Measurements from ENCODE around the gene CNDP2.

CNDP2 gene

GRCh38 chr18:74457725-74458421 lies 38.3 kb upstream of the CNDP2 start:
- in situ Hi-C loops (cut with MboI; ENCODE audit: low pct_unique_long_range_greater_than_20kb, low sequenced_read_pairs, unreplicated experiment): no loop called here
- no peak for DNase-seq (ENCODE audit: low spot score)
- no peak for TF ChIP-seq CTCF (IDR thresholded peaks at IDR 0.05; ENCODE audit: extremely low read depth, insufficient read depth, missing control alignments)

- DNase-seq (ENCODE audit: low spot score): no peak
- in situ Hi-C loops (cut with MboI; ENCODE audit: low pct_unique_long_range_greater_than_20kb, low sequenced_read_pairs, unreplicated experiment): no loop called here
- TF ChIP-seq CTCF (IDR thresholded peaks at IDR 0.05; ENCODE audit: extremely low read depth, insufficient read depth, missing control alignments): no peak
Measured at GRCh38 chr18:74459889-74460288, 36.3 kb upstream of the CNDP2 start.

- in situ Hi-C loops (cut with MboI; ENCODE audit: low pct_unique_long_range_greater_than_20kb, low sequenced_read_pairs, unreplicated experiment): no loop called here
- no peak for TF ChIP-seq CTCF (IDR thresholded peaks at IDR 0.05; ENCODE audit: extremely low read depth, insufficient read depth, missing control alignments)
- no peak for DNase-seq (ENCODE audit: low spot score)
Measured at GRCh38 chr18:74460825-74461224, 35.3 kb upstream of the CNDP2 start.

- no peak for DNase-seq (ENCODE audit: low spot score)
- TF ChIP-seq CTCF (IDR thresholded peaks at IDR 0.05; ENCODE audit: extremely low read depth, insufficient read depth, missing control alignments): no peak
- in situ Hi-C loops (cut with MboI; ENCODE audit: low pct_unique_long_range_greater_than_20kb, low sequenced_read_pairs, unreplicated experiment): no loop called here
Measured at GRCh38 chr18:74463254-74463653, 32.9 kb upstream of the CNDP2 start.

- TF ChIP-seq CTCF (IDR thresholded peaks at IDR 0.05; ENCODE audit: extremely low read depth, insufficient read depth, missing control alignments): no peak
- in situ Hi-C loops (cut with MboI; ENCODE audit: low pct_unique_long_range_greater_than_20kb, low sequenced_read_pairs, unreplicated experiment): no loop called here
- DNase-seq (ENCODE audit: low spot score): no peak
Measured at GRCh38 chr18:74463983-74464382, 32.2 kb upstream of the CNDP2 start.

GRCh38 chr18:74465775-74466174 lies 30.4 kb upstream of the CNDP2 start:
- no peak for TF ChIP-seq CTCF (IDR thresholded peaks at IDR 0.05; ENCODE audit: extremely low read depth, insufficient read depth, missing control alignments)
- DNase-seq (ENCODE audit: low spot score): no peak
- in situ Hi-C loops (cut with MboI; ENCODE audit: low pct_unique_long_range_greater_than_20kb, low sequenced_read_pairs, unreplicated experiment): no loop called here
